ENCODE data around the gene PKIG. TPM values are rescaled to one million over a fixed set of nuclear protein-coding genes. Genes with fewer than 3 reads are reported as not detected.

The PKIG gene
- polyA plus RNA-seq, 1 donor from 2014 or later: 174 TPM

DNA sequence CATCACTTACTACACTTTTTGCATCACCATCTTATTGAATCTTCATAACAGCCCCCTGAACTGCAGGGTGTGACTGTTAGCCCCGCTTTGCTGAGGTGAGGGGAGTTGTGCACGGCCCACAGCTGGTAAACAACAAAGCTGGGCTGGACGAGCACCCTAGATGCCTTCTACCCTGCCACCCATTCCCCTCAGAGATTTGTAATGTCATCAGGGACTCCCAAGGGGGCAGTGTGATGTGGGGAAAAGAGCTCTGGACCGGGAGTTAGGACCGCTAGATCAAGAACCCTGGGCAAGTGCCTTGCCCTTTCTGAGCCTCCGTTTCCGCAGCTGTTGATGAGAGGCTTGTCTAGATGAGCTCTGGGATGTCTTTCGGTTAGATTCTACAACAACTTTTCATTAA, 20.9 kb downstream of the PKIG start:
- H3K36me3 ChIP-seq (ENCODE audit: insufficient read depth, low read length): no peaks in the 10 kb centered on the region
- H3K9me3 ChIP-seq (ENCODE audit: low read length): no peaks in the 10 kb centered on the region
- no peaks in the 10 kb centered on the region for H4K20me1 ChIP-seq (ENCODE audit: insufficient read depth)
- H3K27ac ChIP-seq (ENCODE audit: low read length): no peak overlapping the region
- H3K27me3 ChIP-seq (ENCODE audit: insufficient read depth, low read depth, low read length): no peaks in the 10 kb centered on the region
- H3K4me3 ChIP-seq (ENCODE audit: low read length): no peak overlapping the region
- no peak for TF ChIP-seq EZH2 (IDR thresholded peaks at IDR 0.05; ENCODE audit: borderline replicate concordance, insufficient read depth, low read length, poor library complexity, severe bottlenecking)
- TF ChIP-seq TAF1 (IDR thresholded peaks at IDR 0.05; ENCODE audit: low read depth): no peak
- TF ChIP-seq, protein P1, sequence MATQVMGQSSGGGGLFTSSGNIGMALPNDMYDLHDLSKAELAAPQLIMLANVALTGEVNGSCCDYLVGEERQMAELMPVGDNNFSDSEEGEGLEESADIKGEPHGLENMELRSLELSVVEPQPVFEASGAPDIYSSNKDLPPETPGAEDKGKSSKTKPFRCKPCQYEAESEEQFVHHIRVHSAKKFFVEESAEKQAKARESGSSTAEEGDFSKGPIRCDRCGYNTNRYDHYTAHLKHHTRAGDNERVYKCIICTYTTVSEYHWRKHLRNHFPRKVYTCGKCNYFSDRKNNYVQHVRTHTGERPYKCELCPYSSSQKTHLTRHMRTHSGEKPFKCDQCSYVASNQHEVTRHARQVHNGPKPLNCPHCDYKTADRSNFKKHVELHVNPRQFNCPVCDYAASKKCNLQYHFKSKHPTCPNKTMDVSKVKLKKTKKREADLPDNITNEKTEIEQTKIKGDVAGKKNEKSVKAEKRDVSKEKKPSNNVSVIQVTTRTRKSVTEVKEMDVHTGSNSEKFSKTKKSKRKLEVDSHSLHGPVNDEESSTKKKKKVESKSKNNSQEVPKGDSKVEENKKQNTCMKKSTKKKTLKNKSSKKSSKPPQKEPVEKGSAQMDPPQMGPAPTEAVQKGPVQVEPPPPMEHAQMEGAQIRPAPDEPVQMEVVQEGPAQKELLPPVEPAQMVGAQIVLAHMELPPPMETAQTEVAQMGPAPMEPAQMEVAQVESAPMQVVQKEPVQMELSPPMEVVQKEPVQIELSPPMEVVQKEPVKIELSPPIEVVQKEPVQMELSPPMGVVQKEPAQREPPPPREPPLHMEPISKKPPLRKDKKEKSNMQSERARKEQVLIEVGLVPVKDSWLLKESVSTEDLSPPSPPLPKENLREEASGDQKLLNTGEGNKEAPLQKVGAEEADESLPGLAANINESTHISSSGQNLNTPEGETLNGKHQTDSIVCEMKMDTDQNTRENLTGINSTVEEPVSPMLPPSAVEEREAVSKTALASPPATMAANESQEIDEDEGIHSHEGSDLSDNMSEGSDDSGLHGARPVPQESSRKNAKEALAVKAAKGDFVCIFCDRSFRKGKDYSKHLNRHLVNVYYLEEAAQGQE (IDR thresholded peaks at IDR 0.05; ENCODE audit: borderline replicate concordance): no peak
- TF ChIP-seq POLR2AphosphoS5 (IDR thresholded peaks at IDR 0.05): no peak
- TF ChIP-seq SMC3 (conservative IDR thresholded peaks at IDR 0.05; ENCODE audit: poor library complexity): no peak
- TF ChIP-seq MXI1 (conservative IDR thresholded peaks at IDR 0.05; ENCODE audit: poor library complexity, severe bottlenecking): no peak
- no peak for TF ChIP-seq CTCF (IDR thresholded peaks at IDR 0.05; ENCODE audit: poor library complexity, severe bottlenecking)
- no peak for TF ChIP-seq EP300 (conservative IDR thresholded peaks at IDR 0.05; ENCODE audit: poor library complexity, severe bottlenecking)
- TF ChIP-seq RAD21 (conservative IDR thresholded peaks at IDR 0.05): no peak
- no peak overlapping the region for H3K4me2 ChIP-seq (ENCODE audit: low read length)
- no peak overlapping the region for H3K9ac ChIP-seq (ENCODE audit: low read length)
- H3K79me2 ChIP-seq (replicated peaks; ENCODE audit: insufficient read depth, low read length): no peaks in the 10 kb centered on the region
- H3F3A ChIP-seq (ENCODE audit: insufficient read depth, low read length, poor library complexity, severe bottlenecking): no peaks in the 10 kb centered on the region
- no peak overlapping the region for H2AFZ ChIP-seq (ENCODE audit: low read depth, low read length)
- H3K9me2 ChIP-seq (ENCODE audit: insufficient read depth, low read length): no peaks in the 10 kb centered on the region

GRCh38 chr20:44606725-44607441, 24.5 kb downstream of the PKIG start:
- Histone ChIP-seq H3K27ac (ENCODE audit: low read length) (no peak overlapping the region), H3K9me3 (ENCODE audit: low read length) (no peaks in the 10 kb centered on the region), H3F3A (ENCODE audit: insufficient read depth, low read length, poor library complexity, severe bottlenecking) (no peaks in the 10 kb centered on the region), H3K9me2 (ENCODE audit: insufficient read depth, low read length) (no peaks in the 10 kb centered on the region), H3K4me2 (ENCODE audit: low read length) (no peak overlapping the region), H3K9ac (ENCODE audit: low read length) (no peak overlapping the region), H3K4me3 (ENCODE audit: low read length) (no peak overlapping the region), H3K27me3 (ENCODE audit: insufficient read depth, low read depth, low read length) (no peaks in the 10 kb centered on the region), H3K36me3 (ENCODE audit: insufficient read depth, low read length) (no peaks in the 10 kb centered on the region), H4K20me1 (ENCODE audit: insufficient read depth) (no peaks in the 10 kb centered on the region), H3K79me2 (replicated peaks; ENCODE audit: insufficient read depth, low read length) (no peaks in the 10 kb centered on the region), H2AFZ (ENCODE audit: low read depth, low read length) (no peak overlapping the region)
- TF ChIP-seq TAF1 (IDR thresholded peaks at IDR 0.05; ENCODE audit: low read depth) (no peak), CTCF (IDR thresholded peaks at IDR 0.05; ENCODE audit: poor library complexity, severe bottlenecking) (no peak), POLR2AphosphoS5 (IDR thresholded peaks at IDR 0.05) (no peak), EP300 (conservative IDR thresholded peaks at IDR 0.05; ENCODE audit: poor library complexity, severe bottlenecking) (no peak), RAD21 (conservative IDR thresholded peaks at IDR 0.05) (no peak), EZH2 (IDR thresholded peaks at IDR 0.05; ENCODE audit: borderline replicate concordance, insufficient read depth, low read length, poor library complexity, severe bottlenecking) (no peak), SMC3 (conservative IDR thresholded peaks at IDR 0.05; ENCODE audit: poor library complexity) (no peak), MXI1 (conservative IDR thresholded peaks at IDR 0.05; ENCODE audit: poor library complexity, severe bottlenecking) (no peak)
- TF ChIP-seq, protein P1 (IDR thresholded peaks at IDR 0.05; ENCODE audit: borderline replicate concordance): no peak

Data from neural cell (in vitro differentiated cells).